PC-9 (cell line): ENCODE measurements around the gene PIWIL4. TPM values are rescaled to one million over a fixed set of nuclear protein-coding genes. Genes with fewer than 3 reads are reported as not detected.

ENCODE experiments used
- BruUV-seq: library from RNA; stranded (reverse); fragments of 400-500 nt; replicated peaks from 2 replicates; lab custom pipeline; 2021; lab: Mats Ljungman, UMichigan
- CTCF ChIA-PET: fragments of 300-600 bp; sonication (Branson Sonifier 250); formaldehyde crosslinking; loops from one replicate; lab custom pipeline; 2022; ENCODE audit warnings: antibody characterized with exemption; lab: Charles Lee
- POLR2A ChIA-PET: fragments of 300-600 bp; sonication (Branson Sonifier 250); formaldehyde crosslinking; loops from one replicate; lab custom pipeline; 2022; ENCODE audit warnings: antibody characterized with exemption; ENCODE audit not compliant: unreplicated experiment; lab: Charles Lee
- DNase-seq, 2 experiments: peaks; one replicate each; pipeline versions ENCODE4 v3.0.0 to v3.0.0-alpha.2; 2015 to 2022; ENCODE audit warnings: mixed read lengths in 1 of 2
- H2AFZ ChIP-seq: fragments of 200-600 bp; sonication (generic); 2 replicates; pipeline ENCODE4 v1.8.1; 2017; ENCODE audit warnings: antibody characterized with exemption
- H3F3A ChIP-seq: fragments of 200-600 bp; sonication (generic); 2 replicates; pipeline ENCODE4 v1.8.1; 2017; ENCODE audit warnings: antibody characterized with exemption, mild to moderate bottlenecking, low read depth; ENCODE audit not compliant: insufficient read depth
- H3K27ac ChIP-seq: fragments of 200-600 bp; sonication (generic); 2 replicates; pipeline ENCODE4 v1.6.1; 2016; ENCODE audit warnings: mixed run types
- H3K27me3 ChIP-seq: fragments of 200-600 bp; sonication (generic); 2 replicates; pipeline ENCODE4 v1.6.1; 2016; ENCODE audit warnings: low read depth, mixed run types; ENCODE audit not compliant: insufficient read depth
- H3K36me3 ChIP-seq: fragments of 200-600 bp; sonication (generic); 2 replicates; pipeline ENCODE4 v1.6.1; 2016; ENCODE audit warnings: low read depth, mixed run types
- H3K4me1 ChIP-seq: fragments of 200-600 bp; sonication (generic); replicated peaks from 2 replicates; pipeline ENCODE4 v1.6.1; 2016; ENCODE audit warnings: mixed run types; ENCODE audit not compliant: insufficient read depth
- H3K4me2 ChIP-seq: fragments of 200-600 bp; sonication (generic); 2 replicates; pipeline ENCODE4 v1.6.1; 2017; ENCODE audit warnings: mixed run types
- H3K4me3 ChIP-seq: fragments of 200-600 bp; sonication (generic); 2 replicates; pipeline ENCODE4 v1.6.1; 2016; ENCODE audit warnings: mixed run types
- H3K79me2 ChIP-seq: fragments of 200-600 bp; sonication (generic); 2 replicates; pipeline ENCODE4 v1.6.1; 2017; ENCODE audit warnings: low read depth, mixed run types
- H3K9me2 ChIP-seq: fragments of 200-600 bp; sonication (generic); 2 replicates; pipeline ENCODE4 v1.8.1; 2017; ENCODE audit warnings: mild to moderate bottlenecking; ENCODE audit not compliant: insufficient read depth
- H3K9me3 ChIP-seq: fragments of 200-600 bp; sonication (generic); 2 replicates; pipeline ENCODE4 v1.8.1; 2016; ENCODE audit warnings: low read depth; ENCODE audit not compliant: insufficient read depth
- H4K20me1 ChIP-seq: fragments of 200-600 bp; sonication (generic); 2 replicates; pipeline ENCODE4 v1.8.1; 2017; ENCODE audit not compliant: insufficient read depth
- EZH2 ChIP-seq: fragments of 200-600 bp; sonication (generic); IDR thresholded peaks from 2 replicates; pipeline ENCODE4 v1.8.0; 2017; ENCODE audit warnings: antibody characterized with exemption, low read depth
- intact Hi-C: fragments of 100-400 bp; cut with micrococcal nuclease; formaldehyde crosslinking; loops from one replicate; pipeline ENCODE4 v1.10.0; 2022; ENCODE audit not compliant: unreplicated experiment
- total RNA-seq: library from RNA; stranded (reverse); gene quantifications from 2 replicates; pipeline ENCODE4 v1.2.3, GENCODE V29; 2021
- TF ChIP-seq, protein P1 (sequence below): fragments of 200-600 bp; sonication (generic); conservative IDR thresholded peaks from 2 replicates; pipeline ENCODE4 v1.6.1; 2017; ENCODE audit warnings: mixed run types, antibody characterized with exemption, mild to moderate bottlenecking, moderate library complexity

Gene PIWIL4
- total RNA-seq, 1 experiment from 2014 or later = 0.26 TPM

GRCh38 chr11:94658386-94658785 lies 91.2 kb downstream of the PIWIL4 start:
- DNase-seq = no peak
- H3F3A ChIP-seq = peaks cover 17% of the 10 kb centered on the region
- ChIA-PET POLR2A (no interaction called here), CTCF (no interaction called here)
- no peak overlapping the region for H3K27ac ChIP-seq
- no TSS peak for BruUV-seq
- H2AFZ ChIP-seq = no peak overlapping the region
- H3K4me2 ChIP-seq = no peak overlapping the region
- H3K9me3 ChIP-seq = peaks cover 17% of the 10 kb centered on the region
- intact Hi-C loops = no loop called here
- peaks cover 19% of the 10 kb centered on the region for H3K4me1 ChIP-seq
- no peaks in the 10 kb centered on the region for H3K36me3 ChIP-seq
- no peak overlapping the region for H3K4me3 ChIP-seq
- no peaks in the 10 kb centered on the region for H4K20me1 ChIP-seq
- no peaks in the 10 kb centered on the region for H3K79me2 ChIP-seq
- no peaks in the 10 kb centered on the region for H3K9me2 ChIP-seq
- TF ChIP-seq, protein P1, sequence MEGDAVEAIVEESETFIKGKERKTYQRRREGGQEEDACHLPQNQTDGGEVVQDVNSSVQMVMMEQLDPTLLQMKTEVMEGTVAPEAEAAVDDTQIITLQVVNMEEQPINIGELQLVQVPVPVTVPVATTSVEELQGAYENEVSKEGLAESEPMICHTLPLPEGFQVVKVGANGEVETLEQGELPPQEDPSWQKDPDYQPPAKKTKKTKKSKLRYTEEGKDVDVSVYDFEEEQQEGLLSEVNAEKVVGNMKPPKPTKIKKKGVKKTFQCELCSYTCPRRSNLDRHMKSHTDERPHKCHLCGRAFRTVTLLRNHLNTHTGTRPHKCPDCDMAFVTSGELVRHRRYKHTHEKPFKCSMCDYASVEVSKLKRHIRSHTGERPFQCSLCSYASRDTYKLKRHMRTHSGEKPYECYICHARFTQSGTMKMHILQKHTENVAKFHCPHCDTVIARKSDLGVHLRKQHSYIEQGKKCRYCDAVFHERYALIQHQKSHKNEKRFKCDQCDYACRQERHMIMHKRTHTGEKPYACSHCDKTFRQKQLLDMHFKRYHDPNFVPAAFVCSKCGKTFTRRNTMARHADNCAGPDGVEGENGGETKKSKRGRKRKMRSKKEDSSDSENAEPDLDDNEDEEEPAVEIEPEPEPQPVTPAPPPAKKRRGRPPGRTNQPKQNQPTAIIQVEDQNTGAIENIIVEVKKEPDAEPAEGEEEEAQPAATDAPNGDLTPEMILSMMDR = no peak
- TF ChIP-seq EZH2 = no peak
- H3K27me3 ChIP-seq = no peaks in the 10 kb centered on the region

DNA sequence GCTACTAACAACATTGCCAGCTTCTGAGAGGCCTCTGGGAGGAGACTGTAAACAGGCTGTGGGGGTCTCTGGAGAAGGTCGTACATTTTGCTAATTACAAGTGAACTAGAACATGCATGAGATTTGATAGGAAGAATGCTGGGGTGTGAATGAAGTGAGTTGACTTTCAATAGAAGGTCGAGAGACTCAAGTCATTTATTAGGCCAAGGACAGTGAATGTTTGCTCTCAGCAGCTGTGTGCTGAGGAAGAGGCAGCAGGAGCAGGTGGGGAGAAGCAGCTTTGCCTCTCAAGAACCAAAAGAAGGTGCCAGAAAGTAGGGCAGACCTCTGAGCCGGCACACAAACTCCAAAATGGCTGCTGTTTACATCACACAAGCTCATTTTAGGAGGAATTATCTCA lies 91.7 kb downstream of the PIWIL4 start:
- ChIA-PET POLR2A (no interaction called here), CTCF (no interaction called here)
- Histone ChIP-seq H3K4me3 (no peak overlapping the region), H3K9me2 (no peaks in the 10 kb centered on the region), H3K27ac (no peak overlapping the region), H3K79me2 (no peaks in the 10 kb centered on the region), H3F3A (peaks cover 20% of the 10 kb centered on the region), H4K20me1 (no peaks in the 10 kb centered on the region), H3K27me3 (no peaks in the 10 kb centered on the region), H3K4me2 (no peak overlapping the region), H3K4me1 (peaks cover 24% of the 10 kb centered on the region), H3K36me3 (no peaks in the 10 kb centered on the region), H2AFZ (no peak overlapping the region), H3K9me3 (peaks cover 17% of the 10 kb centered on the region)
- no TSS peak for BruUV-seq
- DNase-seq = no peak
- intact Hi-C loops = no loop called here
- no peak for TF ChIP-seq EZH2
- TF ChIP-seq, protein P1 = no peak

DNA sequence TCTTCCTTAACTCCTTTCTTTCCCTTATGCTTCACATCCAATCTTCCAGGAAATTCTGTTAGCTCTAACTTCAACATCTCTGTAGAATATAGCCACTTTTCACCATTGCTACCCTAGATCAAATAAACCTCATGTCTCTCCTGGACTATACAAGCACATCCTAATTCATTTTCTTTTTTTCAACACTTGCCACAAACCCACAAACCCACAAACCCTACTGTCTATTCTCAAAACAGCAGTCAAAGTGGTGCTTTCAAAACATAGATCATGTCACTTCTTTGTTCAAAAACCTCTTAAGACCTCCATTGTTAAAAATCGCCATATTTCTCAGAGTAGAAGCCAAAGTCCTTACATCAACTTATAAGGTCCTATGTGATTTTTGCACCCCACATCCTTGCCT lies 94.3 kb downstream of the PIWIL4 start:
- Histone ChIP-seq H3K79me2 (no peaks in the 10 kb centered on the region), H3K9me3 (peaks cover 20% of the 10 kb centered on the region), H3K36me3 (no peaks in the 10 kb centered on the region), H3K27ac (no peak overlapping the region), H3K9me2 (no peaks in the 10 kb centered on the region), H3F3A (peaks cover 31% of the 10 kb centered on the region), H2AFZ (no peak overlapping the region), H3K4me2 (no peak overlapping the region), H3K4me3 (no peak overlapping the region), H3K4me1 (peaks cover 45% of the 10 kb centered on the region), H3K27me3 (no peaks in the 10 kb centered on the region), H4K20me1 (no peaks in the 10 kb centered on the region)
- TF ChIP-seq EZH2 = no peak
- TF ChIP-seq, protein P1 = no peak
- BruUV-seq = no TSS peak
- CTCF ChIA-PET = no interaction called here
- POLR2A ChIA-PET = interaction anchor here (0.6 kb wide), 1 partner anchor 17 kb away, joined by 9 read pairs; no protein-coding TSS in a partner anchor
- DNase-seq = no peak
- intact Hi-C loops = no loop called here
